ENCODE results near the gene MYO15B.

Gene MYO15B

DNA sequence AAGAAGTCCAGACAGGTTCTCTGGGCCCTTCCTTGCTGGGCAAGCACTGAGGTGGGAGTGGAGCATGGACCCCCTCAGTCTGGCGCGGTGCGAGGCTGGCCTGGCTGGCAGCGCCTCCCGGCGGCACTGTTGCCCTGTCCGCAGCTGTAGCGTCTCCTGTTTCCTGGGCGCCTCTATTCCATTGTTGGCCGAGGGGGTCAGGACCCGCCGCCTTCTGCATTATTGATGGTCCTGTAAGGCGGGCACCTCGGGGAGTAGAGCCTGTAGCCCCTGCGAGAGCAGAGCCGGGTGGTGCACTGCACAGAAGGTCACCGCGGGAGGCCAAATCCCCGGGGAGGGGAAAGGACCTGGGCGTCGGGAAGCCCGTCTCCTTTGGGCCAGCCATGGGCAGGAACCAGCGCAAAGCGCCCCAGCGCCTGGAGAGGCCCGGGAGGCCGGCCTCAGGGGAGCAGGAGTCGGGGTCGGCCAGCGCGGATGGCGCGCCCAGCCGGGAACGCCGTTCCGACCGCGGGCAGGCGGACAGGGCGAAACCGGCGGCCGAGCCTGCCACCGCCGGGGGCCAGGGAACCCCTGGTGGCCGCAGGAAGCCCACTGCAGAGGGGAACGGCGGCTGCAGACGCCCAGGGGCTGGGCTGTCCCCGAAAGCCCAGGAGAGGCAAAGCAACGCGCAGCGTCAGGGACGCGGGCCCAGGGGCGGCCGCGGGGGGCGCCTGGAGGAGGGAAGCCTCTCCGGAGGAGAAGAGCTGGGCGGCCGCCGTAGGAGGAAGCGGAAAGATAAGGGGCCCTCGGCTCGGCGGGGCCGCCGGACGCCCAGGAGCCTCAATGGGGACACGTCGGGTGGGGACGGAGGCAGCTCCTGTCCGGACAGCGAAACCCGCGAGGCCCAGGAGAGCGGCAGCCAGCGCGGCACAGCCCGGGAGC is at the start of gene MYO15B:
Gene MYO15B (plus strand): TSS at position 126 of the 921 bp plus-strand sequence. CDS start 258 bp downstream, at position 384.
- no peak for DNase-seq (ENCODE audit: low spot score)

DNA sequence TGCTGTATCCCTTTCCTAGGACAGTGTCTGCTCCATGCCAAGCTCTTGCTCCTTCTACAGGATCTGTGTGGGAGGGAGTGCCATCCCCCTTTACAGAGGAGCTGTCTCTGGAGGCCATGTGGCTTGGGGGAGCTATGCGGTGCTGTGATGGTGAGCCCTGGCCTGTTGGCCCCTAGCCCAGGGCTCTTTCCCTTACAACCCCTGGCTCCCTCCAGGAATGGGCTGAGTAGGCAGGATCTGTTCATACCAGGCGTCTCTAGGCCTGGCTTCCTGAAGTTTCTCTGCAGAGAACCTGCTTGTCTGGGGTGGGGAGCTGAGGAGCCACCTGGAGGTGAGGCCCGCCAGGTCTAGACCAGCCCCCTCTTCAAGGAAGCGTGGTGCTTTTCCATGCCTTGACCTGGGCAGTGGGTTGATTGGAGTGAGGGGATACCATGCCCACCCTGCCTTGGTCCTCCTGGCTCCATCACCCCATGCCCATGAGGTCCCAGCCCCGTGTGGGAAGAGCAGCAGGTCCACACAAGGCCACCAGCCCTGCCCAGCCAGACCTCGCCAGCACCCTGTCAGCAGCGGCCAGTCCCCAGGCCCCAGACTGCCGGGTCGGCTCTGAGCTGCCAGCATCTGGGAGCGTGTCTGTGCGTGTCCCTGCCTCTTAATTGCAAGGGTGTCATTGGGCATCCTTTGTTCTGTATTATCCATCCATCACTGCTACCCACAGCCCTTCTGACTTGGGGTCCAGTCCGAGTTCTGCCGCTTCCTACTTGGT is 47.5 kb upstream of the MYO15B start:
- DNase-seq (ENCODE audit: low spot score): no peak

DNA sequence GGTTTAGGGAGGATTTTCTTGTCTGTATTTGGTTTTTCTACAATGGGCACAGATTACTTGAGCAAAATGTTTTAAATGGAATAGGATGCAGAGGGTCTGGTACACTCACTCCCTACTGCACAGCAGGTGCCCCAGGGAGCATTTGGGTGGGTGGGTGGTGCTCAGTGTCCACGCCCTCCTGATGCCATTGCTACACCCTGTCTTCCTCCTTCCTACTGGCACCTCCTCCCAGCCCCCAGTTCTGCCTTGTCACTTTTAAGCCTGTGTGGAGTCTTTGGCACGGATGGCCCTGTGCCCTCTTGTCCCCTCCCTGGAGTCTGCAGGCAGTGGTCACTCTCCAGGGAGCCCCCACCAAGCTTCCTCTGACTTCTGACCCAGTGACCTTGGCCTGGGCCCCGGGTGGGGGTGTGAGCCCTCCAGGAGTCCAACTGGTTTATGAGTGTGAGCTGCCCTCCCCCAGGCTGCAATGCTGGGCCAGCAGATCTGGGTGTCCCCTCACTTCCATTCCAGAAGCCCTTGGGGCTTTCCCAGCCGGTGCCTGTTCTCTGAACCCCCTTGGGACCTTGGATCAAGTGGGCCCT is 46.6 kb upstream of the MYO15B start:
- no peak for DNase-seq (ENCODE audit: low spot score)

DNA sequence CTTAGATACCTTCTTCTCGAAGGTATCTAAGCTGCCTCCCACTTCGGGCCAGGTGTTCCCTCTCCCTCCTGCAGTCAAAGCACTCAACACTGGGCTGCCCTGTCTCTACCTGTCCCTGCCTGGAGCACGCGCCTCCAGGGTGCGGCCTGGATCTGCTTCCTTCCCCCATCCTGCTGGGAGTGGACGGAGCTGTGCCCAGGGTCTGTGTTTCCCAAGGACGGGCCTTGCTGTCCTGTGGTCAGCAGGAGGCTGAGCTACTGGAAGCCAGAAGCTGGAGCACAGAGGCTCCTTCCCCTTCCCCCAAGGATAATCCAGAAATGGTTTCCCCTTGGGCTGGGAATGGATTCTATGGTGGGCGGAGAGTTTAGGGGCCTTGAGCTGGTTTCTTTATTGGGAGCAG is 45.4 kb upstream of the MYO15B start:
- DNase-seq (ENCODE audit: low spot score): no peak

DNA sequence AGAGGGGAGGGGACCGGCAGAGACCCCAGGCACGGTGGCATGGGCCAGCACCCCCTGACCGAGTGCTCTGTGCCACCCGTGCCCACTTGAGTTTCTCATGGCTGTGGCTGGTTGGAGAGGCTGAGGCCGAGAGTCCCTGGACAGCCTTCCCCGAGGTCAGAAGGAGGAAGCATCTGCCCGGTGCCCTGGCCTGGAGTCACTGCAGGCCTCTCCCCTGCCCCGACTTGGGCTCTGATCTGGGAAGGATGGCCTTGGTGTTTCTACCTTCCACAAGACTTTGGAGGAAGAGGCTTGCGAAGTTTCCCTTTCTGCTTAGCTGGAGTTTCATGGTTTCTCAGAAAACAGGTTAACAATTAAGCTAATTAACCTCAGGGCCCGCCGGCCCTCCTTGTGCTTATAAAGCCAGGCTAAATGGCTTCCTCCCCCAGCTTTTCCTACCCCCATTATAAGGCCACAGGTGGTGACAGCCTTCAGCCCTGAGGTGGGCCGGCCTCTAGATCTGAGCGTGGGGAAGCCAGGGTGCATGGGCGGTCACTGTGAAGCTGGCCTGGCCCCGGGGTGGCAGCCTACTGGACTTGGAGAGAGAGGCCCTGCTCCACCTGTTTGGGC is 44.8 kb upstream of the MYO15B start:
- no peak for DNase-seq (ENCODE audit: low spot score)

DNA sequence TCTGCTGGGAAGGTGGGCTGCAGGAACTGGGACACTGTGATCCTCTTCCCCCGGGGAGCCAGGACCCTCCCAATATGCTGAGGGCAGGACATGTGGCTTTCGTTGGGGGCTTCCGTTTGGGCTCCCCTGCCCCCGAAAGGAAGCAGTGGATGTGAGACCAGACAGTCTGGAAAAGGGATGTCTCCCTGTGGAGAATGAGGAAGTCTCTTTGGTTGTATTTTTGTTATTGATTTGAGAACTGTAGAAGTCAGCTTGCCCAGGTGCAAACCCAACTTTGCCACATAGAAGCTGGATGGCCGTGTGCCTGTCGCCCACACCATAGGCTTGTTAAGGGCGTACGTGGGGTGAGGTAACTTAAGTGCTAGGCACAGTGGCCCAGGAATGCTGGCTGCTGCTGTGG is 43.4 kb upstream of the MYO15B start:
- DNase-seq (ENCODE audit: low spot score): no peak

DNA sequence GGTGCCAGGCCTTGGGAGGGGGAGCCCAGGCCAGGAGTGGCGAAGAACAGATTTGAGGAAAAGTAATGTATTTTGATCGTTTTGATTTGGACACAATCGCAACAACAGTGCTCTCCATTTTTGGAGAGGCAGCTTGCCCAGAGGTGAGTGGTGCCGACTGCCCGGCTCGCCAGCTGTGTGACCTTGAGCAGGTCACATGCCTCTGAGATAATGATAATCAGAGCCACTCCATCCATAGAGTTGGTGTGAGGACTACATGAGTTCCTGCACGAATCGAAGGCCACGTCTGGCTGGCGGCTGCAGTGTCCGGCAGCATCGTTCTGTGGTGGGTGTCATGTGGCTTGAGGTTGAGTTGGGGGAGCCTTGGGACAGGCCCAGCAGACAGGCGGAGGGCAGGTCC is 41.4 kb upstream of the MYO15B start:
- DNase-seq (ENCODE audit: low spot score): no peak

DNA sequence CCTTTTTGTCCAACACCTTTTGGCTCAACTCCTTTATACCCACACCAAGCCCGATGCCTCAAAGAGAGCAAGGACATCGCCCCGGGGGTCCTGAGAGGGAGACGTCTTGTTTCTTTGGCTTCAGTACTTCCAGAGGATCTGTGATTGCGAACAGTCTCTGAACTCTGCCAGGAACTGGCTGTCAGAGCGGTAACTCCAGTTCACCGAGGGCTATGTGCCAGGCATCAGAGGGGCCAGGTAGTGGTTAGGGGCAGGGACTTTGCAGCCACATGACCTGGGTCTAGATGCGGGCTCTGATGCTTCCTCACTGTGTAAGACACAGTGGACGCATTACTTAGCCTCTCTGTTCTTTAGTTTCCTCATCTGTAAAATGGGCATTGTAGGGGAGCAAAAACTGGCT is 40.5 kb upstream of the MYO15B start:
- no peak for DNase-seq (ENCODE audit: low spot score)

DNA sequence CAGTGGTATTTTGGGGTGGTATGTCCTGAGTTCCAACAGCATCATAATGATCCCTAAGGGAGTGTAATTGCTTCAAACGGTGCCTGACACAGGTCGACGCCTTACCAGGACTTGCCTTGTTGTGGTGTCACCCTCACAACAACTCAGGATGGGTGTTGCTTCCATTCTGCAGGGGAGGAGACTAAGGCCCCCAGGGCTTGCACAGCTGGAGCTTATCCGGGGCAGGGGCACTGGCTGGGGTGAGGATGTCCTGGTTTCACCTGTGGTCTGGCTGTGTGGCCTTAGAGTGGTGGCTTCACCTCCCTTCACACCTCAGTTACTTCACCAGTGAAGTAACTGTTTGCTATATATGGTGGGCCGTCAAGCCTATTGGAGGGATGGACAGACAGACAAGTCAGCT is 38.8 kb upstream of the MYO15B start:
- DNase-seq (ENCODE audit: low spot score): no peak

DNA sequence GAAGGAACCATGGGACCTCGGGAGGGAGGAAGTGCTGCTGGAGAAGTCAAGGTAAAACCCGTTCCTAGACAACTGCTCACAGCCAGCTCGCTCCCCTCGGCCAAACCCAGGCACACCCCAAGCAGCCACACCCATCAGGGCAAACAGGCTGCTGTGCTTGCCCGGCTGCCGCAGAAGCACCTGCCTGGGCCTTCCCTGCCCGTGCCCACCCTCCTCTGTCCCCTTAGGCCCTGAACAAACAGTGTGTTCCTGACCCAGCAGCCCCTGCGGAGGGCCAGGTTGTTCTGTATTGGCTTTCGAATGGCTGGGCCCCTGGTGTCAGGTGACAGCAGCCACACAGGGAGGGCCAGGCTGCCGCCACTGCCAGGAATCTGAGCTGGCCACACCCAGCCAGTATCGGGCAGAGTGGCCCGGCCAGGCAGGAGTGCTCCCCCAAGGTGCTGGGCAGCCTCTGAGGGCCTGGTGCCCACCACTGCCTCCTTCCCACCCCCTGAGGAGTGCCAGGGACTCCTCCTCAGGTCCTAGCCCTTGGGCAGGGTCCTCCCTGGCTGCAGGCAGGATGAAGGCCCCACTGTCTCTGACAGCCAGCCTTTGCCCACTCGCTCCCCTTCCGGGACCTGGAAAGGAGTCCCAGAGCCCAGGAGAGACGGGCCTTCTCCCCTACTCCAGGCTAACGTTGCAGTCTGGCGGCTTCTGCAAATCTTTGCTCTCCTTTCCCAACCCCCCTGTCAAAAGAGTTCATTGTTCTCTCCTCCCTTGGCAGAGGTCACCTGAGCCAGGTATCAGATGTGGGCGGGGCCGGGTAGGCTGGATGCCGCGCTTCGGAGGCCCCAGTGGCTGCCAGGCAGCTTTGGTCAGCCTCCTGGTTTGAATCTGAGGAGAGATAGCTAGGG is 38.1 kb upstream of the MYO15B start:
- no peak for DNase-seq (ENCODE audit: low spot score)

DNA sequence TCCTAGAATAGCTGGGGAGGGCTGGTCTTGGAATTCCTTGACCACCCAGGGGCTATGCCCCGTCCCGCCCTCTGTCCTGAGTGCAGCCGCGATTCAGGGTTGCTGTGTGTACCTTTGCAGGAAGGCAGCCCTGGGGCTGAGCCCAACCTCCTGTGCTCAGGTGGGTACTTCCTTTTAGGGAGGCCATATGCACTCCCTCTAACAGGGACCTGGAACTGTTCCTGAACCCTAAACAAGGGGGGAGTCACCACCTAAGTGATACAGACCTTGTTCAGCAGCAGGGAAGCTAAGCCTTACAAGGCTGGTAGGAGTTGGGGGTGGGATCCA is 37.5 kb upstream of the MYO15B start:
- DNase-seq (ENCODE audit: low spot score): no peak

DNA sequence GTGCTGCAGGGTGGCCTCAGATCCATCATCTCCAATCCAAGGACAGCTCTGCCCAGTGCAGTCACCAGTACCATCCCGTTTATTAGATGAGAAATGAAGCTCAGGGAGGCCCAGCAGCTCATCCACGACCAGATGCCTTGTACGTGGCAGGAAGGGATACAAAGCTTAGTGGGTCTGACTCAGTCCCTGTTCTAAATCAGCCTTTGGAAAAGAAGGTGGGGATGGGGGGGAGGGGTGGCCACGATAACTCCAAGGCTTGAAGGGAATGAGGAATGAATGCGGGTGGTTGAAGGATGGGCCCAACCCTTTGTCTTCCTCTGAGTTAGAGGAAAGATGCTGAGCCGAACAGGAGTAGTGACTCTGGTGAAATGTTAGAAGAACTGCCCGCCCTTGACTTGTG is 36.3 kb upstream of the MYO15B start:
- DNase-seq (ENCODE audit: low spot score): no peak

DNA sequence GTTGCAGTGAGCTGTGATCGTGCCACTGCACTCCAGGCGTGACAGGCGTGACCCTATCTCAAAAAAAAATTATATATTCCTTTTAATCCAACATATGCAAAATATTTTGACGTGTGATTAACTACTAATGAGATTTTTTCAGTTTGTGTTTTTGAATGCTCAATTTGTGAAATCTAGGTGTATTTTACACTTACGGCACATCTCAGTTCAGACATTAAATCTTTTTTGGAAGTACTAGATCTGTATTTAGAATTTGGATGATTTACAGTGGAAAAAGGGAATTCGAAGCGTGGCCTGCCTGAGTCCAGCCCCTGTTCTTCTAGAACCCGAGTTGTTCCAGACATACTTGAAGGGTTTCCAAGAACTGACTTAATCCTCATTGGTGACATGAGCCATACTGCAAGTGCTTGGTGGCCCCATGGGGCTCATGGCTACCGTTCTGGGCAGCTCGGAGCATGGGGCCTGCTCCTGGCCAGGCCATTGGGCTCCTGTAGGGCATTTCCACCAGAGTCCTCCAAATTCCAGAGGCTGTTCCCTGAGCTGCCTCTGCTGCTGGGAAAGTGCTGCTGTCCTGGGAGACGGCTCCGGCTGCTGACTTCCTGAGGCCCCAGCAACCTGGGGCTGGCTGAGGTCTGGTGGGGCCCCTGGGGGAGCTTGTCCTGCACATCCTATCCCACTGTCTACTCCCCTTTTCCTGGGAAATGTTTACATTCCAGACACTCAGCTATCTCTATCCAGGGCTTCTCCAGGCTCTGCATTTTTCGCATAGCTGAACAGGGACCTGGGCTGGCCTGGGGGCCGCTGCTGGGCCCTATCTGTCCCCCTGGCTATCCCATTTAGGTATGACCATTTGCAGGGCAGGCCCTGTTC is 34.9 kb upstream of the MYO15B start:
- no peak for DNase-seq (ENCODE audit: low spot score)

DNA sequence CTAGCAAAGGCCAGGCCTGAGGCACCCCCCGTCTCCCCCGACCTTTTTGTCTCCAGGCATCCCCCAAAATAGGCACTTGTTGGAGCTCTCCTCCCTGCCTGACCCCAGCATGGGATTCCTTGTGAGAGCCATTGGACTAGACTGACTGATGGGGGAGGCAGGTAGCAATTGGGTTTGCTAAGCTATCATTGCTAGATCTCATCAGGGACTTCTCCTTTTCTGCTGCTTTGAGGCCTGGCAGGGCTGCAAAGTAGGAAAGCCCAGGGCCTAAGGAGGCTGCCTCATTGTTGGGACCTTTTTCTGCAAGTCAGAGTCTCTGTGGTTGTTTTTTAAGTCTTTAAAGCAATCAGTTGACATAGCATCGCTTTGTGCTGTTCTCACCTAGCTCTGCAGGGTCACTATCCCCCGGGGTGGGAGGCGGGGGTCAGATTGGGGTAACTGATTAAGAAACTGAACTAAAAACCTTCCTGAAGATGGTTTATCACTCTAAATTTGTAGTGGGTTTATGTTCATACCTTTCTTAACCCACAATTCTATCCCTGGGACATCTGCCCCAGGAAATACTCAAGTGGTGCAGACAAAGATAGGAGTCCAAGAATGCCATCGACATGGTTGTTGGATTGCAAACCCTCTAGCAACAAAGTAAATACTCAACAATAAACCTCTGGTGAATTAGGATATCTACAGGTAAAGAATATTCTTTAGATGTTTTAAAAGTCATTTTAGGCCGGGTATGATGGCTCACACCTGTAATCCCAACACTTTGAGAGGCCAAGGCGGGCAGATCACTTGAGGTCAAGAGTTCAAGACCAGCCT is 34.1 kb upstream of the MYO15B start:
- no peak for DNase-seq (ENCODE audit: low spot score)

DNA sequence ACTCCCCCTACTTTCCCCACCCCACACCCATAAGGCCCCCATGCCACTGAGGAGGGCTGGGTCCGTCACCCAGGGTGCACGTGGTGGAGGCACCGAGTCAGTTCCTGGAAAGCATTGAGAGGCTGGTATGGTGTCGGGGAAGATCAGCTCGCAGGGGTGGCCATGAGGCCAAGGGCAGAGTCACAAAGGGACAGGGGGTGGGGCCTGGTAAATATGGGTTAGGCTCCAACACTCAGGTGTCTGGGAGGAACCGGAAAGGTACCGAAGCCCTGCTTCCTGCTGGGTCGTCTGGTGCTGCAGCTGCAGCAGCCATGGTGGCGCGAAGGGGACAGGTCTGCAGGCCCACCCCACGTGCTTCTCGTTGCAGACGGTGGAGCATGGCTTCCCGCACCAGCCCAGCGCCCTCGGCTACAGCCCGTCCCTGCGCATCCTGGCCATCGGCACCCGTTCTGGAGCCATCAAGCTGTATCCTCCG is 31.9 kb upstream of the MYO15B start:
- DNase-seq (ENCODE audit: low spot score): no peak

DNA sequence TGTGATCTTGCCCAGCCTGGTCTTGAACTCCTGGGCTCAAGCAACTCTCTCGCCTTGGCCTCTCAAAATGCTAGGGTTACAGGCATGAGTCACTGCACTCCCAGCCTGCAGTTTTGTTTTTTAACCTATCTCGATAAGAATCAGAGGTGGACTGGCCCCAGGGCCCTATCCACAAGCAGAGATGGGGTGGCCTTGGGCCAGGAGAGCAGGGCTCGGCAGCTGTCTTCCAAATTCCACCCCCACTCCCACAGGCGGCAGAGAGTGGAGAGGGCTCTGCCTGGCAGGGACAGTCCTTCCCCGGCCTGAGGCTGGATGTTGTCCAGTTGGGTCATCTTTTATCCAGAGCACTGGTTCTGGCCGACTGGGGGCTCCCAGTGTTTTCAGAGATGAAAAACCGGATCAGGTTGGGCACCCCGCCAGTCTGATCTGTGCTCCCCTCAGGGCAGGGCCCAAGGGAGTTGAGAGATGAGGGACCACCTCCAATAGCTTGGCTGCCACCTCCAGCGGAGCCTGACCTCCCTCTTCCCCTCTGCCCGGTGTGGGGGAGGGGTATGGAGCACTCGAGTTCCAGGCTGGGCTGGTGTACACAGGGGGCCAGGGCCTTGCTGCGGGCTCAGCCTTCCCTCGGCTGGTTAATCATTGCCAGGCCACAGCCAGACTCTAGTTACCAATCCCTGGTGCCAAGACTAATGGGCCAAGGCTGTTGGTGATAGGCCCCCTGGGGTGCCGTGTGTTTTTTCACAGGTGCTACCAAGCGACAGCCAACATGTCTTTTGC is 30.3 kb upstream of the MYO15B start:
- DNase-seq (ENCODE audit: low spot score): no peak

DNA sequence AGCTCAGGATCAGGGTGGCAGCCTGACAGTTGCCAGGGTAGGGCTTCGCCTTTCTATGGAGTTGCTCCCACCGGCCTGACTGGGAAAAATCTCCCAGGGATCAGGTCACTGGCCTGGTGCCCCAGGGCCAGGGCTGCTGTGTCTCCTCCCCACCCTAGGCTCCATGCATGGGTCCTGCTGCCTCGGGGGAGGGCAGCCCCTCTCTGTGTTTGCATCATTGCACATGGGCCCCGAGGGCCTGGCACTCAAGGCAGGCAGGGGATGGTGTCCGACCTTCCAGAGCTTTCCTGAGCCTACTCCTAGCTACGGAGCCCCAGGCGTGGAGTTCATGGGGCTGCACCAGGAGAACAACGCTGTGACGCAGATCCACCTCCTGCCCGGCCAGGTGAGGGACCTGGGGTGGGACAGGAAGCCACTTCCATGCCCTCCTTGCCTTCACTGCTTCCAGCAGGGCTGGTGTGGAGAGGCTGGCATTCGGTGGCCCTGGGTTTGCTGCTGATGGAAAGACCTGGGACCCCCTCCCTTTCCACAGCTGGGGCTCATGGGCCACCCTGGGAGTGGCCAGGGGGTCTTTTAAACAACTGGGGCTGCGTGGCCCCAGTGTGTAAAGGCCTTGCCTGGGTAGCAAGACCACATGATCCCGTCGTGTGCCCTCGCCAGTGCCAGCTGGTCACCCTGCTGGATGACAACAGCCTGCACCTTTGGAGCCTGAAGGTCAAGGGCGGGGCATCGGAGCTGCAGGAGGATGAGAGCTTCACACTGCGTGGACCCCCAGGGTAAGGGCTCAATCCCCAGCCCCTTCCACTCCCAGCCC is 29.5 kb upstream of the MYO15B start:
- DNase-seq (ENCODE audit: low spot score): no peak
